IPS DF 6.9 (cell line): ENCODE data around the gene GALNT7.

Experiments used
- DNase-seq: peaks from one replicate; pipeline ENCODE4 v3.0.0-alpha.2; 2013; ENCODE audit warnings: low read depth, low spot score
- H3K27ac ChIP-seq: one replicate; pipeline ENCODE4 v1.5.1; 2013; ENCODE audit warnings: low read length, control low read depth
- H3K27me3 ChIP-seq: 2 replicates; pipeline ENCODE4 v1.6.1; 2013; ENCODE audit warnings: mild to moderate bottlenecking, low read length; ENCODE audit not compliant: control insufficient read depth, insufficient read depth
- H3K36me3 ChIP-seq: 2 replicates; pipeline ENCODE4 v1.6.1; 2013; ENCODE audit warnings: low read length; ENCODE audit not compliant: control insufficient read depth, insufficient read depth
- H3K4me1 ChIP-seq: 2 replicates; pipeline ENCODE4 v1.6.1; 2013; ENCODE audit warnings: low read length; ENCODE audit not compliant: control insufficient read depth, insufficient read depth
- H3K4me3 ChIP-seq: 2 replicates; pipeline ENCODE4 v1.5.1; 2013; ENCODE audit warnings: mild to moderate bottlenecking, low read length
- H3K9me3 ChIP-seq: 2 replicates; pipeline ENCODE4 v1.6.1; 2013; ENCODE audit warnings: low read length, inconsistent platforms; ENCODE audit not compliant: control insufficient read depth, insufficient read depth
- WGBS: extraction: QIAGEN DNeasy Blood & Tissue Kit; methylation state at CpG from one replicate; pipeline ENCODE4 v1.1.7; 2013; ENCODE audit warnings: mixed read lengths, missing lambda C conversion rate; ENCODE audit not compliant: insufficient read length, insufficient coverage; 5-methylcytosine and 5-hydroxymethylcytosine counted together

Gene GALNT7

GRCh38 chr4:173191623-173192041, 23.0 kb downstream of the GALNT7 start:
- no peak overlapping the region for H3K27ac ChIP-seq
- H3K4me1 ChIP-seq, result peaks cover 8% of the 10 kb centered on the region
- H3K27me3 ChIP-seq, result no peaks in the 10 kb centered on the region
- no peak overlapping the region for H3K4me3 ChIP-seq
- DNase-seq, result no peak
- no peaks in the 10 kb centered on the region for H3K9me3 ChIP-seq
- no peaks in the 10 kb centered on the region for H3K36me3 ChIP-seq
- WGBS, result no CpG with 5 or more reads among the region's 3 CpGs

GRCh38 chr4:173192375-173193162, 24.0 kb downstream of the GALNT7 start:
- Histone ChIP-seq H3K4me1 (peaks cover 8% of the 10 kb centered on the region), H3K27me3 (no peaks in the 10 kb centered on the region), H3K36me3 (no peaks in the 10 kb centered on the region), H3K9me3 (no peaks in the 10 kb centered on the region), H3K4me3 (no peak overlapping the region), H3K27ac (no peak overlapping the region)
- DNase-seq, result no peak
- WGBS, result no CpG with 5 or more reads among the region's 7 CpGs

DNA sequence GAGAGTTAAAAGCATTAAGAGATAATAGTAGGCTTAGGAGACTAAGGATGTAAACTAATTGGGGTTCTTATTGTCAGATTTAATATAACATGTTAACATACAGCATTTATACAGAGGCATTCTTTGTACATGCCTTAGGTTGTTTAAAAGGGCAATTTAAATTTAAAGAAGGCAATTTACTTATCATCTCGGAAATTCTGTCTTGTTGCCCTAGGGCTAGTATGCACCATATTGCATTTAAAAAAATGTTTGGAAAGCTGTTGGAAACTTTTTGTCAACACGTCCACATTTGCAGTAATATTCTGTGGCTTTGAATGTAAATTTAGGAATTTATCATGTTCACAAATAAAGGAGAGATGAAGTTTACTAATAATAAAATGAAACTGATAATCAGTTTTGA, 25.5 kb downstream of the GALNT7 start:
- no peak overlapping the region for H3K27ac ChIP-seq
- H3K4me1 ChIP-seq, result peaks cover 7% of the 10 kb centered on the region
- H3K27me3 ChIP-seq, result no peaks in the 10 kb centered on the region
- no CpG with 5 or more reads among the region's 2 CpGs for WGBS
- H3K4me3 ChIP-seq, result no peak overlapping the region
- no peaks in the 10 kb centered on the region for H3K9me3 ChIP-seq
- H3K36me3 ChIP-seq, result no peaks in the 10 kb centered on the region
- DNase-seq, result no peak

GRCh38 chr4:173195109-173195508, 26.5 kb downstream of the GALNT7 start:
- Histone ChIP-seq H3K36me3 (no peaks in the 10 kb centered on the region), H3K4me3 (no peak overlapping the region), H3K27me3 (no peaks in the 10 kb centered on the region), H3K9me3 (no peaks in the 10 kb centered on the region), H3K27ac (no peak overlapping the region), H3K4me1 (peaks cover 7% of the 10 kb centered on the region)
- DNase-seq, result no peak
- no CpG with 5 or more reads among the region's 3 CpGs for WGBS

DNA sequence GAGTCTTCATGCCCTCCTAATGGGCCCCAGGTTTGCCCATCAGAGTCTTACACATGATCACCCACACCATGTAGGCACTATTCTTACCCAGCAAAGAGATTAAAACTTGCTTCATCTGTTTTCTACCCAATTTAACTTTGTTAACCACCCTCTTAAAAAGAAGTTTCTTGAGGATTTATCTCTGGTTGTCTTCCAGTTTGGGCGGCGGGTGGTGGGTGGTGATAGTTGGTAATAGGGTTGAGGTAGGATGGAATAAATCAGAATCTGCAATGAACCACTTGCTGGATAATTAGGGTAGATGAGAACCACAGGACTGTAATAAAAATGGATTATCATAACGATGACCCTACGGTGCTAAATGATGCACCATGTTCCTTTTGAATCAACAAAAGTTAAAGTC, 30.9 kb downstream of the GALNT7 start:
- Histone ChIP-seq H3K27me3 (no peaks in the 10 kb centered on the region), H3K4me3 (no peak overlapping the region), H3K27ac (no peak overlapping the region), H3K36me3 (no peaks in the 10 kb centered on the region), H3K4me1 (no peaks in the 10 kb centered on the region), H3K9me3 (no peaks in the 10 kb centered on the region)
- WGBS, result 100% methylated on average over 2 of the region's 4 CpGs
- no peak for DNase-seq

GRCh38 chr4:173200103-173200884, 31.7 kb downstream of the GALNT7 start:
- no peak overlapping the region for H3K4me3 ChIP-seq
- no peaks in the 10 kb centered on the region for H3K4me1 ChIP-seq
- no peak for DNase-seq
- WGBS, result no CpG with 5 or more reads among the region's 4 CpGs
- no peaks in the 10 kb centered on the region for H3K9me3 ChIP-seq
- H3K27ac ChIP-seq, result no peak overlapping the region
- no peaks in the 10 kb centered on the region for H3K27me3 ChIP-seq
- no peaks in the 10 kb centered on the region for H3K36me3 ChIP-seq

- no peaks in the 10 kb centered on the region for H3K36me3 ChIP-seq
- no peaks in the 10 kb centered on the region for H3K9me3 ChIP-seq
- peaks cover 6% of the 10 kb centered on the region for H3K4me1 ChIP-seq
- no peak overlapping the region for H3K27ac ChIP-seq
- WGBS, result no CpG with 5 or more reads among the region's 3 CpGs
- H3K4me3 ChIP-seq, result no peak overlapping the region
- DNase-seq, result no peak
- H3K27me3 ChIP-seq, result no peaks in the 10 kb centered on the region
These were observed 33.8 kb downstream of the GALNT7 start for GRCh38 chr4:173202395-173202794.

GRCh38 chr4:173205656-173206055, 37.0 kb downstream of the GALNT7 start:
- no peak overlapping the region for H3K4me3 ChIP-seq
- WGBS, result no CpG with 5 or more reads among the region's 2 CpGs
- no peak for DNase-seq
- H3K27me3 ChIP-seq, result no peaks in the 10 kb centered on the region
- H3K36me3 ChIP-seq, result no peaks in the 10 kb centered on the region
- no peak overlapping the region for H3K27ac ChIP-seq
- H3K9me3 ChIP-seq, result no peaks in the 10 kb centered on the region
- peaks cover 8% of the 10 kb centered on the region for H3K4me1 ChIP-seq

- Histone ChIP-seq H3K9me3 (no peaks in the 10 kb centered on the region), H3K4me1 (peaks cover 8% of the 10 kb centered on the region), H3K27ac (no peak overlapping the region), H3K4me3 (no peak overlapping the region), H3K27me3 (no peaks in the 10 kb centered on the region), H3K36me3 (no peaks in the 10 kb centered on the region)
- no CpG with 5 or more reads among the region's 7 CpGs for WGBS
- DNase-seq, result no peak
These were observed 39.8 kb downstream of the GALNT7 start for GRCh38 chr4:173208420-173208819.

- Histone ChIP-seq H3K27me3 (no peaks in the 10 kb centered on the region), H3K4me1 (peaks cover 5% of the 10 kb centered on the region), H3K4me3 (no peak overlapping the region), H3K9me3 (no peaks in the 10 kb centered on the region), H3K27ac (no peak overlapping the region), H3K36me3 (no peaks in the 10 kb centered on the region)
- DNase-seq, result no peak
- no CpG with 5 or more reads among the region's 1 CpG for WGBS
These were observed 42.6 kb downstream of the GALNT7 start for GRCh38 chr4:173211222-173211621.
